NCI-H82 treated with DMSO at 0.1 percent for 48 hours (cell line): ENCODE measurements around the gene ZBTB22.
"Not testable (repeated sequence)": the region's sequence is repeated elsewhere in the genome, so short reads cannot be mapped to it uniquely, and the experiment has no call there.

Experiments used
- DNase-seq: peaks from one replicate; lab custom pipeline; 2025; ENCODE audit not compliant: unreplicated experiment; lab: John Stamatoyannopoulos, UW

ZBTB22 gene

DNA sequence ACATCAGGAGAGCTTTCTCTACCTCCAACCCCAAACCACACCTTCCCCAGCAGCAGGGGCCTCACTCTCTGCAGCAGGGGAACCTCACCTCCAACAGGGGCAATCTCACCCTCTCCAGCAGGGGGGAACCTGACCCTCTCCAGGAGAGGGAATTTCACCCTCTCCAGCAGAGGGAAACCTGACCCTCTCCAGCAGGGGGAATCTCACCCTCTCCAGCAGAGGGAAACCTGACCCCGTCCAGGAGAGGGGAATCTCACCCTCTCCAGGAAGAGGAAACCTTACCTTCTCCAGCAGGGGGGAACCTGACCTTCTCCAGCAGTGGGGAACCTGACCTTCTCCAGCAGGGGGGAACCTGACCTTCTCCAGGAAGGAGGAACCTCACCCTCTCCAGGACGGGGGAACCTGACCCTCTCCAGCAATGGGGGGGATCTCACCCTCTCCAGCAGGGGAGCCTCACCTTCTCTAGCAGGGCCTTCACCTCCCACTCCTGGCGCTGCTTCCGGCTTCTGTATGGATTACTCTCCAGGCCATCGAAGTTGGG lies 37.5 kb downstream of the ZBTB22 start:
- DNase-seq: peak; percentile 24

DNA sequence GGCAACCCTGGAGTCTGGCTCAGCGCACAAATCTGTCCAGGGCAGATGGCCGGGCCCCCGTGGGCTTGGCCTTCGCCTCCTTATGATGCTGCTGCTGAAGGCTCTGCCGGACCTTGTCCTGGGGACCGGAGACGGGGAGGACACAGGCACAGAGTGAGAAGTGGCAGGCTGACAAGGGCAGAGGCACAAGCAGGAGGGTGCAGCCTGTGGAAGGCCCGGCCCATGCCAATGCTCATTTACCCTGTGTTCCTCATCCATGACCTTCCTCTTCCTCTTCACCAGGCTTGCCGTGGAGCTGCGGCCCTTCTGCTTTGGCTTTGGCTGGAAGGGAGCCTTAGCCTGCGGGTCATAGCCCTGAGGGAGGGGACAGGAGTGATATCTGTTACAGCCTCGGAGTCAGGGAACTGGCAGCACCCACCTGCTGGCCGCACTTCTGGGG lies 38.3 kb downstream of the ZBTB22 start:
- DNase-seq: no peak

DNA sequence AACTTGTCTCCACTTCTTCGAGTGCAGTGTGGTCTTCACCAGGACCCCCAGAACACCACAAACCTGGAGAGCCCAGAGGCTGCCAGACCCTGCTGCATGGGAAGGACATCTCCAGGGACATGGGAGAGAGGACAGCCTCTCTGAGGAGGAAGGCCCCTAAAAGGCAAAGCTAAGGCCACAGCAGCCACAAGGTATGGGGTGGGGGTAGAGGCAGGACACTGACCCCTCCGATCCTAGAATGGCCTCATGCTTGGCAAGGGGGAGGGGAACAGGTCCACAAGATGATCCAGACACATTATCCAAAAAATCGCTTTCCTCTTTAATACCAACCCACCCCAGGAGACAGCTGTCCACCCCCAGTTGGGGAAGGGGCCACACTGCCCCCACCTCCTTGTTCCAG lies 38.7 kb downstream of the ZBTB22 start:
- DNase-seq: no peak

DNA sequence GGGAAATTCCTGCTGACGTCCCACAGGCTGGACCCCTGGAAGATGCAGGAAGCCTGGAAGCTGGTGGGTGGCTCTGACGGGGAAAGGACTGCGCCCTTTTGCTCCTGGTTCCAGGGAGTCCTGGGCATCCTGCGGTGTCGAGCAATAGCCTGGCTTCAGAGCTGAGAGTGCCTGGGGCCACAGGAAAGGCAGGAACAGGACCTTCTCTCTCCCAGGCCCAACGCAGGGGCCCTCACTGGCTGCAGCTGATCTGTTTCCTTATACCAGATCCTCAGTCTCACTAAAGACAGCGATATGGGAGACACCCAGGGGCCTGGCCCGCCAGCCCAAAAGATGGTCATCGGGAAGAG lies 39.2 kb downstream of the ZBTB22 start:
- DNase-seq: no peak

DNA sequence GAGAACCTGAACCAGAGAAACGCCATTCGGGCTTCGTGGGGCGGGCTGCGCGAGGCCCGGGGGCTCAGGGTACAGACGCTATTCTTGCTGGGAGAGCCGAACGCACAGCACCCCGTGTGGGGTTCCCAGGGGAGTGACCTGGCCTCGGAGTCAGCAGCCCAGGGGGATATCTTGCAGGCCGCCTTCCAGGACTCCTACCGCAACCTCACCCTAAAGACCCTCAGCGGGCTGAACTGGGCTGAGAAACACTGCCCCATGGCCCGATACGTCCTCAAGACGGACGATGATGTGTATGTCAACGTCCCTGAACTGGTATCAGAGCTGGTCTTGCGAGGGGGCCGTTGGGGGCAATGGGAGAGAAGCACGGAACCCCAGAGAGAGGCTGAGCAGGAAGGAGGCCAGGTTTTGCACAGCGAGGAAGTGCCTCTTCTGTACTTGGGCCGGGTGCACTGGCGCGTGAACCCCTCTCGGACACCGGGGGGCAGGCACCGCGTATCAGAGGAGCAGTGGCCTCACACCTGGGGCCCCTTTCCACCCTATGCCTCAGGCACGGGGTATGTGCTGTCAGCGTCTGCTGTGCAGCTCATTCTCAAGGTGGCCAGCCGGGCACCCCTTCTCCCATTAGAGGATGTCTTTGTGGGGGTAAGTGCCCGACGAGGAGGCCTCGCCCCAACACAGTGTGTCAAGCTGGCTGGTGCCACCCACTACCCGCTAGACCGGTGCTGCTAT lies 39.7 kb downstream of the ZBTB22 start:
- no peak for DNase-seq

DNA sequence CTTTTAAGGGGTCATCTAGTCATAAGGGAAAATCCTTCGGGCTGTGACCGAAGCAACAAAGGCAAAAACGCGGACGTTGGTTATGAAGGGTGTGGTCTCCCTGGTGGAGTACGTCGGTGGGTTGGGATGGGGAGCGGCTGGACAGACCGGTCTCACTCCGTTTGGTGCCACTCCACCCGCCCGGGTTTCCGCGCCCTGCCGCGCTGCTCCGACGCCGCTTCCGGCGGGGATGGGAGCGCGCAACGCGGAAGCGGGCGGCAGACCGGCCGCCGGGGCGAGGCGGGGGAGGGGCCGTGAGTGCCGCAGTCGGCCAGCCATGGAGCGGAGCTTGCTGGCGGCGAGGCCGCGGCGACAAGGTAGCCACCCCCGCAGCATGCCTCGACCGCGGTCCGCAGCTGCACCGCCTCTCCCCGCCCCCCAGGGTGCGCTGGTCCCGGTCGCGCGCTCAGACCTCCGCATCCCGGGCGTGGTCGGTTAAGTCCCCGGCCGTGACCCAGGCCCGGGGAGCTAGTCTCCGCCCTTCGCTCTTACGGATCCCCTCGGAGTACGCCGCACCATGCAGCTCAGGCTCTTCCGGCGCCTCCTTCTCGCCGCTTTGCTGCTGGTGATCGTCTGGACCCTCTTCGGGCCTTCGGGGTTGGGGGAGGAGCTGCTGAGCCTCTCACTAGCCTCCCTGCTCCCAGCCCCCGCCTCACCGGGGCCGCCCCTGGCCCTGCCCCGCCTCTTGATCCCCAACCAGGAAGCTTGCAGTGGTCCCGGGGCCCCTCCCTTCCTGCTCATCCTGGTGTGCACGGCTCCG lies 40.5 kb downstream of the ZBTB22 start, which contains the start of gene B3GALT4:
Gene B3GALT4 (plus strand): TSS at position 260 of the 799 bp plus-strand sequence. CDS start 297 bp downstream, at position 557.
- peak; percentile 71 for DNase-seq

DNA sequence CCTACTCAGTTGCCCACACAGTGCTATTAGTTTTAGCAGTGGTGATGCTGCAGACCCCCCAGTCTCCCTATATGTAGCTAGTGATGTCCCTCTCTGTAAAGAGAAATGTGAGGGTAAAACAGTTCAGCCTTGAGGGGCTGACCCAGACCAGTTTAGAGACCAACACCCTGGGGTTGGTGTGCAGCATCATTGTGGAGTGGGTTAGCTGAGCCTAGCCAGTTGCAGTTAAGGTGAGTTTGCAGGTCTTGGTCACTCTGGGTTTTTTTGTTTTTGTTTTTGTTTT lies 41.0 kb downstream of the ZBTB22 start:
- no peak for DNase-seq

DNA sequence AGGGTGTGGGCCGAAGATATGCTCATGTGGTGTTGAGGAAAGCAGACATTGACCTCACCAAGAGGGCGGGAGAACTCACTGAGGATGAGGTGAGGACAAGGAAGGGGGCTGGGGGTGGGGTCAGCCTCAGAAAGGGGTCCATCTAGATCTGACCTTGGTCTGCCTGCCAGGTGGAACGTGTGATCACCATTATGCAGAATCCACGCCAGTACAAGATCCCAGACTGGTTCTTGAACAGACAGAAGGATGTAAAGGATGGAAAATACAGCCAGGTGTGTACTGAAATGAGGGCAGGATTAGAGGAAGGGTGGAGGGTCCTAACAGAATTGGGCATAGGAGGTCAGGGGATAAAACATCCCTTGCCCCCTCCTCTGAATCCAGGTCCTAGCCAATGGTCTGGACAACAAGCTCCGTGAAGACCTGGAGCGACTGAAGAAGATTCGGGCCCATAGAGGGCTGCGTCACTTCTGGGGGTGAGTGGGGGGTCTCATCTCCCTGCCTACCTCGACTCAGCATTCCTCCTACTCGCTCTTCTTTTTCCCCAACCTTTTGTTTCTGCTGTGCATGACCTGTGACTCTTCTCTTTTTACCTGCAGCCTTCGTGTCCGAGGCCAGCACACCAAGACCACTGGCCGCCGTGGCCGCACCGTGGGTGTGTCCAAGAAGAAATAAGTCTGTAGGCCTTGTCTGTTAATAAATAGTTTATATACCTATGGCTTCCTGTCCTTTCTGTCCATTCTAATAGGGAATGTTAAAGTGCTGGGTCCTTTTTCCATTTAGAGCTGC lies 41.6 kb downstream of the ZBTB22 start:
- DNase-seq: not testable (repeated sequence)

DNA sequence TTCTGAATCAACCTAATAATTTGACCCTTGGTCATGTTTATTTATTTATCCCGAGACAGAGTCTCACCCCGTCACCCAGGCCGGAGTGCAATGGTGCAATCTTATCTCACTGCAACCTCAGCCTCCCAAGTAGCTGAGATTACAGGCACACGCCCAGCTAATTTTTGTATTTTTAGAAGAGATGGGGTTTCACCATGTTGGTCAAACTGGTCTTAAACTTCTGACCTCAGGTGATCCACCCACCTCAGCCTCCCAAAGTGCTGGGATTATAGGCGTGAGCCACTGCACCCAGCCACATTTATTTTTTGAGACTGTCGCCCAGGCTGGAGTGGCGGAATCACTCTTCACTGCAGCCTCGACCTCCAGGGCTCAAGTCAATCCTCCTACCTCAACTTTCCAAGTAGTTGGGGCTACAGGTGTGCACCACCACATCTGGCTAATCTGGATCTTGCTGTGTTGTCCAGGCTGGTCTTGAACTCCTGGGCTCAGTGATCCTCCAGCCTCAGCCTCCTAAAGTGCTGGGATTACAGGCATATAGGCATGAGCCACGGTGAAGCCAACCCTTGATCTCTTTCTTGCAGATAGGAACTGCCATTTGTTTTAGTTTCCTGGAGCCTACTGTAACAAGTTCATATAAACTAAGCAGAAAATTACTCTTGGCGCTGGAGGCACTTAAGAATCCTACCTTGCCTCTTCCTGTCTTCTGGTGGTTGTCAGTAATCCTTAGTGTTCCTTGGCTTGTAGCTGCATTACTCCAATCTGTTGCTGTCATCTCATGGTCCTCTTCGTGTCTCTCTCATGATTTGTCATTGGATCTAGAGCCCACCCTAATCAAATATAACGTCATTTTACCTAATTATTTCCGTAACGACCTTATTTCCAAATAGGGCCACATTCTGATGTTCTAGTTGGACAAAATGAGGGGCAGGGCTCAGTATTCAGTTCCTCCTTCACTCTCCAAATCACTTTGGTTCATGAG lies 43.3 kb downstream of the ZBTB22 start:
- no peak for DNase-seq

DNA sequence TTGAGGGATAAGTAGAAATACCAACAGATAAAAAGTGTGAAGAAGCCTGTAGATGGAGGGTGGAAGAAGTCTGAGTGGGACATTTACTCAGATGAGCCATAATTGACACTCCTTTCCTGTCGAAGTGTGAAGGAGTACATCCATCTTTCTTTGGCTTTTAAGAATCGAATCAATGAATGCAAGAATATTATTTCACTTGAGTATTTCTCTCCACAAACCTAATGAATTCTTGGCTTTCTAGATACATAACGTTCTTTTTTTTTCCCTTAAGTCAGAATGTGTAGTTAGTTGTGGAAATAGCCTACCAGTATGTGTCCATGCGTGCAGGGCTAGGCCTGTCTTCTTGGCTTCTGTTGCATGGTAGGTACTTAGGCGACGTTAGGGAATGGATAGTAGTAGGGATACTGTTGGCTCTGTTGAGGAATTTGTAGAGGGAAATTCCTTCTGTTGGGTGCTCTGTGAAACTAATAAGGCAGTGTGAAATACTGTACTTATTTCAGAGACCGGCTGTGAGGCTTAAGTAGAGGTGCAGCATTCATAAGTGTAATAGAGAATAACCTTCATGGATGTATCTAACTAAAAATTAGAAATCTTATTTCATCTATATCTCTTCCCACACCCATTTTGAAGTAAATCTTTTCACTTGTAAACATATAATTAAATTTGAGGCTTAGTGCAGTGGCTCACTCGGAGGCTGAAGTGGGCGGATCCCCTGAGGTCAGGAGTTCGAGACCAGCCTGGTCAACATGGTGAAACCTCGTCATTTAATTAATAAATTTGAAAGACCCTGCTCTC lies 44.2 kb downstream of the ZBTB22 start:
- DNase-seq: no peak

DNA sequence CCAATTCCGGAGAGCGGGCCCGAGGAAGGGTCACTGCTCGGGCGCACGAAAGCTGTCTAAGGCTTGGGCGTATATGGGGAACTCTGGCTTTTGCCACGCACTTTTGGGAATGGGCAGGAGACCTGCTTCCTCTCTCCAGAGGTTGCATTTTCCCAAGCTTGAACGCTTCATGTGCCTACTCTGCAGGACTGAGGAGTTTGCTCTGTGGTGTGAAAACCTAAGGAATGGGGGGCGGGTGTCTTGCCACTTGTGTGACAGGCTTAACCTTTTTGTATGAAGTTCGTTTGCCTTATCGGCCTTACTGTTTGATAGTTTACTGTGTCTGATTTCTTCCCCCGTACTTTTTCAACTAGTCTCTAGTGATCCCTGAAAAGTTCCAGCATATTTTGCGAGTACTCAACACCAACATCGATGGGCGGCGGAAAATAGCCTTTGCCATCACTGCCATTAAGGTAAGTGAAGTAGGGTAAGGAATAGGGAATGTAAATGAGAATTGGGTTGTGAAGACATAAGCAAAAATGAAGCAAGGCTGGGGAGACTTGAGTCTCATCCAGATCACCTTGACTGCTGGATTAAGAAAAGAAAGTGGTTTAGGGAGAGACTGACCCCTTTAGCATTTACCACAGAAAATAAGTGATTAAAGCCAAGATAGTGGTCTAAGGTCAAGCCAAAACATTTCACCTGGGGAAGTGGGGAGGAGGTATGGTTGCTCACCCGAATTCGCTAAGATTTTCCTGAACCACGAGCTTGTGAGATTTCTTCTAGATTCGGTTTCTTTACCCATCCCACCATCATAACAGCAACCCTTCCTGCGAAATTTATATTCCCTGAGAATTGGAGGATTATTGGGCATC lies 45.0 kb downstream of the ZBTB22 start:
- no peak for DNase-seq

DNA sequence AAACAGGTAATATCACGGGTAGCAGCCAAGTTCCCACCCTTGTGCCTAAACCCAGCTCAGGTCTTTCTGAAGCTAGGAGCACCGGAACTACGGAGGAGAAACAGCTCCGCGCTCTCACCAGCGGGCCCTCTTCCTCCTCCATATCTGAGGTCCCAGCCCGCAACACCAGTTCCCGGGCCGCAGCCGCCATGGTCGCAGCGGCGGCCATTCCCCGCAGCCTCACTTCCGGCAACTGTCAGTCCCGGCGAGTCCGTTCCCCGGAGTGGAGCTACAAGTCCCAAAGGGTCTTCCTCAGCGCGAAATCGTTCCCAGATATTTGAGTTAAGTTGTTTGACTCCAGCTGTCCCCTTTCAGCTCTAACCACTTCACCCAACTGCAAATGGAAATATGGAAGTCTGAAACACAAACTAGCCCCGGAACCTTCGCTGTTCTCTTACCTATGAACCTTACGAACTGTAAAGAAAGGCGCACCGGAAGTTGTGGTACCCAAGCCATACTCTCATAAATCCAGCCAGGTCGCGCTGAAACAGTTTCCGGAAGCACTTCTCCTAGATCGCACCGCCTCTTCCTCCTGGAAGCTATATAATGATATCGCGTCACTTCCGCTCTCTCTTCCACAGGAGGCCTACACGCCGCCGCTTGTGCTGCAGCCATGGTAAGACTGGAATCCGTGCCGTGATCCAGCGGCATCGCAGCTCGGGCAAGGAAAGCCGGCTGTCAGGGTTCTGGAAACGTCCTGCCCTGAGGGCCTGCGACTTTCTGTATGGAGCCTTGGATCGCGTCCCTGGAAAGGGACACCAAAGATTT lies 45.9 kb downstream of the ZBTB22 start, which contains the start of the genes RPS18 and VPS52:
Gene RPS18 (plus strand): TSS at position 608 of the 807 bp plus-strand sequence. CDS start 45 bp downstream, at position 653.
Gene VPS52 (minus strand): TSS at position 409 of the 807 bp plus-strand sequence. CDS start 201 bp downstream, at position 208.
- DNase-seq: peak; percentile 99

DNA sequence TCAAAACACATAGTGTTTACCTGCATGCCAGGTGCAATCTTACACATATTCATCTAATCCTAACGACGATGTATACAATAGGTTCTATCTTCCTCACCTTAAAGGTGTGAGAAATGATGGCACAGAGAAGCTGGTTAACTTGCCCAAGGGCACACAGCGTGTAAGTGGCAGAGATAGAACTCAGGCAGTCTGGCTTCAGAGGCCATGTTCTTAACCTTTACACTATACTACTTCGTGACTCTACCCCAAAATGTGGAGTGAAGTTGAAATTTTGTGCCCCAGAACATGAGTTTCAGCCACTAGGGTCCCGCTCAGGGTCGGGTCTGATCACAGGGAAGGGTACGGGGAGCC lies 46.5 kb downstream of the ZBTB22 start:
- DNase-seq: no peak
